Measurements from ENCODE around the gene CASK. TPM values are rescaled to one million over a fixed set of nuclear protein-coding genes. Genes with fewer than 3 reads are reported as not detected.

CASK gene
- total RNA-seq, 1 experiment from 2014 or later, result 54.6 TPM

DNA sequence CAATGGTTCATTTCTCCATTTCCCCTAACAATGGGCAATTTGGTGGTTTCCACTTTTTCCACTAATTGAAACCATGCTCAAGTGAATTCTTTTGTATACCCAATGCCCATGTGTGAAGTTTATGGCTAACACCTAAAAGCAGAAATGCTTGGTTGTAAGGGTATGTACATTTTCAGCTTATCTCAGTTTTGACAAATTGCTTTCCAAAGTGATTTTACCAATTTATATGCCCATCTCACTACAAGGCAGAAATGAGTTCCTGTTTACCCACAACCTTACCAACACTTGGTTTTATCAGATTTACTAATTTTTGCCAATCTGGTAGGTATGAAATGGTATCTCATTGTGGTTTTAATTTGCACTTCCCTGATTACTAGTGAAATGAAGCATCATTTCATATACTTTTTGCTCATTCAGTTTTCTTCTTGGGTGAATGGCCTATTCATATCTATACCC is 219.8 kb downstream of the CASK start (continued):
- TF ChIP-seq FOXP4 (CRISPR knock-in tag; IDR thresholded peaks at IDR 0.05) (no peak), FOXK1 (CRISPR knock-in tag; IDR thresholded peaks at IDR 0.05) (no peak), E2F1 (CRISPR knock-in tag; IDR thresholded peaks at IDR 0.05) (no peak), GABPB1 (CRISPR knock-in tag; IDR thresholded peaks at IDR 0.05) (no peak), ZNF263 (CRISPR knock-in tag; IDR thresholded peaks at IDR 0.05; ENCODE audit: low read depth) (no peak), EMX1 (CRISPR knock-in tag; IDR thresholded peaks at IDR 0.05) (no peak)
- TF ChIP-seq, protein P1, sequence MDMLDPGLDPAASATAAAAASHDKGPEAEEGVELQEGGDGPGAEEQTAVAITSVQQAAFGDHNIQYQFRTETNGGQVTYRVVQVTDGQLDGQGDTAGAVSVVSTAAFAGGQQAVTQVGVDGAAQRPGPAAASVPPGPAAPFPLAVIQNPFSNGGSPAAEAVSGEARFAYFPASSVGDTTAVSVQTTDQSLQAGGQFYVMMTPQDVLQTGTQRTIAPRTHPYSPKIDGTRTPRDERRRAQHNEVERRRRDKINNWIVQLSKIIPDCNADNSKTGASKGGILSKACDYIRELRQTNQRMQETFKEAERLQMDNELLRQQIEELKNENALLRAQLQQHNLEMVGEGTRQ (CRISPR knock-in tag; IDR thresholded peaks at IDR 0.05), result no peak
- TF ChIP-seq, protein P2, sequence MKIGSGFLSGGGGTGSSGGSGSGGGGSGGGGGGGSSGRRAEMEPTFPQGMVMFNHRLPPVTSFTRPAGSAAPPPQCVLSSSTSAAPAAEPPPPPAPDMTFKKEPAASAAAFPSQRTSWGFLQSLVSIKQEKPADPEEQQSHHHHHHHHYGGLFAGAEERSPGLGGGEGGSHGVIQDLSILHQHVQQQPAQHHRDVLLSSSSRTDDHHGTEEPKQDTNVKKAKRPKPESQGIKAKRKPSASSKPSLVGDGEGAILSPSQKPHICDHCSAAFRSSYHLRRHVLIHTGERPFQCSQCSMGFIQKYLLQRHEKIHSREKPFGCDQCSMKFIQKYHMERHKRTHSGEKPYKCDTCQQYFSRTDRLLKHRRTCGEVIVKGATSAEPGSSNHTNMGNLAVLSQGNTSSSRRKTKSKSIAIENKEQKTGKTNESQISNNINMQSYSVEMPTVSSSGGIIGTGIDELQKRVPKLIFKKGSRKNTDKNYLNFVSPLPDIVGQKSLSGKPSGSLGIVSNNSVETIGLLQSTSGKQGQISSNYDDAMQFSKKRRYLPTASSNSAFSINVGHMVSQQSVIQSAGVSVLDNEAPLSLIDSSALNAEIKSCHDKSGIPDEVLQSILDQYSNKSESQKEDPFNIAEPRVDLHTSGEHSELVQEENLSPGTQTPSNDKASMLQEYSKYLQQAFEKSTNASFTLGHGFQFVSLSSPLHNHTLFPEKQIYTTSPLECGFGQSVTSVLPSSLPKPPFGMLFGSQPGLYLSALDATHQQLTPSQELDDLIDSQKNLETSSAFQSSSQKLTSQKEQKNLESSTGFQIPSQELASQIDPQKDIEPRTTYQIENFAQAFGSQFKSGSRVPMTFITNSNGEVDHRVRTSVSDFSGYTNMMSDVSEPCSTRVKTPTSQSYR (CRISPR knock-in tag; IDR thresholded peaks at IDR 0.05), result no peak

DNA sequence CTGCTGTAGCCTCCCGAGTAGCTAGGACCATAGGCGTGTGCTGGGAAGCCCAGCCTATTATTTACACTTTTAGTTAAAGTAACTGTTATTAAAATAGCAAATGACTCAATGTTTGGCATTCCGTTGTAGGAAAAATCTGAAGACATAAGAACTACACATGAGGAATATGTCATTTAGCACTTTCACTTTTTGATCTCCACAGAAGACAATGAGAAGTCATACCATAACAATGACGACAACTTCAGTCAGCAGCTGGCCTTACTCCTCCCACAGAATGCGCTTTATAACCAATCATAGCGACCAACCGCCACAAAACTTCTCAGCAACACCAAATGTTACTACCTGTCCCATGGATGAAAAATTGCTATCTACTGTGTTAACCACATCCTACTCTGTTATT is 227.9 kb downstream of the CASK start:
- no peak overlapping the region for H3K4me3 Mint-ChIP-seq
- no peaks in the 10 kb centered on the region for H3K27me3 Mint-ChIP-seq (ENCODE audit: low read depth)
- TF ChIP-seq FOXJ3 (CRISPR knock-in tag; IDR thresholded peaks at IDR 0.05; ENCODE audit: borderline replicate concordance), result no peak
- H3K27ac Mint-ChIP-seq, result no peak overlapping the region
- POLR2A ChIA-PET, result no interaction called here
- CTCF ChIA-PET, result no interaction called here
- peaks cover 7% of the 10 kb centered on the region for H3K4me1 Mint-ChIP-seq
- DNase-seq (ENCODE audit: low spot score), result no peak
- no peak for ATAC-seq
- no peaks in the 10 kb centered on the region for H3K36me3 Mint-ChIP-seq
- H3K9me3 Mint-ChIP-seq, result no peaks in the 10 kb centered on the region

GRCh38 chrX:41693024-41693423 is 230.3 kb downstream of the CASK start:
- Mint-ChIP-seq H3K36me3 (no peaks in the 10 kb centered on the region), H3K9me3 (no peaks in the 10 kb centered on the region), H3K4me1 (peaks cover 7% of the 10 kb centered on the region), H3K27me3 (ENCODE audit: low read depth) (no peaks in the 10 kb centered on the region), H3K27ac (no peak overlapping the region), H3K4me3 (no peak overlapping the region)
- DNase-seq (ENCODE audit: low spot score), result no peak
- CTCF ChIA-PET, result no interaction called here
- no peak for ATAC-seq
- TF ChIP-seq ZNF219 (CRISPR knock-in tag; IDR thresholded peaks at IDR 0.05; ENCODE audit: borderline replicate concordance), result no peak
- TF ChIP-seq, protein P1 (CRISPR knock-in tag; IDR thresholded peaks at IDR 0.05), result no peak
- no peak for TF ChIP-seq STAT6 (CRISPR knock-in tag; conservative IDR thresholded peaks at IDR 0.05; ENCODE audit: low read depth)
- TF ChIP-seq, protein P3, sequence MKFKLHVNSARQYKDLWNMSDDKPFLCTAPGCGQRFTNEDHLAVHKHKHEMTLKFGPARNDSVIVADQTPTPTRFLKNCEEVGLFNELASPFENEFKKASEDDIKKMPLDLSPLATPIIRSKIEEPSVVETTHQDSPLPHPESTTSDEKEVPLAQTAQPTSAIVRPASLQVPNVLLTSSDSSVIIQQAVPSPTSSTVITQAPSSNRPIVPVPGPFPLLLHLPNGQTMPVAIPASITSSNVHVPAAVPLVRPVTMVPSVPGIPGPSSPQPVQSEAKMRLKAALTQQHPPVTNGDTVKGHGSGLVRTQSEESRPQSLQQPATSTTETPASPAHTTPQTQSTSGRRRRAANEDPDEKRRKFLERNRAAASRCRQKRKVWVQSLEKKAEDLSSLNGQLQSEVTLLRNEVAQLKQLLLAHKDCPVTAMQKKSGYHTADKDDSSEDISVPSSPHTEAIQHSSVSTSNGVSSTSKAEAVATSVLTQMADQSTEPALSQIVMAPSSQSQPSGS (CRISPR knock-in tag; IDR thresholded peaks at IDR 0.05; ENCODE audit: borderline replicate concordance, low read depth), result no peak
- no peak for TF ChIP-seq ZNF121 (CRISPR knock-in tag; IDR thresholded peaks at IDR 0.05)
- TF ChIP-seq ZNF138 (CRISPR knock-in tag; conservative IDR thresholded peaks at IDR 0.05), result no peak
- no peak for TF ChIP-seq CREM (CRISPR knock-in tag; IDR thresholded peaks at IDR 0.05)
- TF ChIP-seq ZNF512 (CRISPR knock-in tag; IDR thresholded peaks at IDR 0.05; ENCODE audit: borderline replicate concordance), result no peak
- no peak for TF ChIP-seq FOXP4 (CRISPR knock-in tag; IDR thresholded peaks at IDR 0.05)
- POLR2A ChIA-PET, result no interaction called here

All from WTC11 (cell line).